ENCODE data around the gene BMP8B. TPM values are rescaled to one million over a fixed set of nuclear protein-coding genes. Genes with fewer than 3 reads are reported as not detected.
A peak's percentile ranks its signal among the peaks of the same experiment; 100 is the strongest.
"Not testable (repeated sequence)": the region's sequence is repeated elsewhere in the genome, so short reads cannot be mapped to it uniquely, and the experiment has no call there.

Gene BMP8B
- total RNA-seq (2014; rRNA removed; shearing (Covaris generic)) = 12.2 and 12.6 TPM in 2 replicates

GRCh38 chr1:39788758-39789570, at the start of gene BMP8B:
Gene BMP8B, minus strand, starts transcription at chr1:39788865. Its CDS starts 380 bp downstream, at chr1:39788485.
- Histone ChIP-seq H3K36me3 (no peaks in the 10 kb centered on the region), H3K4me1 (peaks cover 10% of the 10 kb centered on the region), H3K27ac (no peak within 1 kb of the TSS), H3K27me3 (no peaks in the 10 kb centered on the region), H3K9me3 (replicated peaks) (no peaks in the 10 kb centered on the region), H3K4me3 (peak within 1 kb of the TSS; percentile 64)
- DNase-seq = peak; percentile 79 to 80

GRCh38 chr1:39836595-39837110, 48.0 kb upstream of the BMP8B start:
- peaks cover 22% of the 10 kb centered on the region for H3K4me1 ChIP-seq
- peak overlapping the region; percentile 45 for H3K27ac ChIP-seq
- no peaks in the 10 kb centered on the region for H3K9me3 ChIP-seq (replicated peaks)
- peak; percentile 55 to 77 for DNase-seq
- H3K4me3 ChIP-seq = no peak overlapping the region
- no peaks in the 10 kb centered on the region for H3K27me3 ChIP-seq
- H3K36me3 ChIP-seq = peaks cover 38% of the 10 kb centered on the region

- peaks cover 32% of the 10 kb centered on the region for H3K36me3 ChIP-seq
- DNase-seq = peak in 1 of 2 experiments; percentile 50
- H3K4me3 ChIP-seq = no peak overlapping the region
- peak overlapping the region; percentile 45 for H3K27ac ChIP-seq
- peaks cover 22% of the 10 kb centered on the region for H3K4me1 ChIP-seq
- no peaks in the 10 kb centered on the region for H3K9me3 ChIP-seq (replicated peaks)
- no peaks in the 10 kb centered on the region for H3K27me3 ChIP-seq
Observed at GRCh38 chr1:39835935-39836594, 47.4 kb upstream of the BMP8B start.

GRCh38 chr1:39835110-39835509, 46.4 kb upstream of the BMP8B start:
- Histone ChIP-seq H3K4me3 (no peak overlapping the region), H3K36me3 (peaks cover 22% of the 10 kb centered on the region), H3K9me3 (replicated peaks) (no peaks in the 10 kb centered on the region), H3K4me1 (peaks cover 22% of the 10 kb centered on the region), H3K27ac (no peak overlapping the region), H3K27me3 (no peaks in the 10 kb centered on the region)
- DNase-seq = no peak

- H3K4me1 ChIP-seq = peaks cover 26% of the 10 kb centered on the region
- H3K36me3 ChIP-seq = peaks cover 12% of the 10 kb centered on the region
- H3K9me3 ChIP-seq (replicated peaks) = no peaks in the 10 kb centered on the region
- H3K4me3 ChIP-seq = no peak overlapping the region
- H3K27me3 ChIP-seq = no peaks in the 10 kb centered on the region
- no peak for DNase-seq
- no peak overlapping the region for H3K27ac ChIP-seq
Observed at GRCh38 chr1:39833621-39834385, 45.1 kb upstream of the BMP8B start.

- H3K27me3 ChIP-seq = no peaks in the 10 kb centered on the region
- no peak overlapping the region for H3K27ac ChIP-seq
- H3K36me3 ChIP-seq = peaks cover 5% of the 10 kb centered on the region
- no peak for DNase-seq
- H3K9me3 ChIP-seq (replicated peaks) = no peaks in the 10 kb centered on the region
- peaks cover 26% of the 10 kb centered on the region for H3K4me1 ChIP-seq
- no peak overlapping the region for H3K4me3 ChIP-seq
Observed at GRCh38 chr1:39833121-39833520, 44.5 kb upstream of the BMP8B start.

GRCh38 chr1:39832294-39832693, 43.6 kb upstream of the BMP8B start:
- H3K9me3 ChIP-seq (replicated peaks) = no peaks in the 10 kb centered on the region
- H3K27ac ChIP-seq = no peak overlapping the region
- H3K4me1 ChIP-seq = peaks cover 19% of the 10 kb centered on the region
- H3K27me3 ChIP-seq = no peaks in the 10 kb centered on the region
- H3K4me3 ChIP-seq = no peak overlapping the region
- DNase-seq = no peak
- no peaks in the 10 kb centered on the region; the same call in 1 of the 2 replicates for H3K36me3 ChIP-seq

- DNase-seq = no peak
- Histone ChIP-seq H3K9me3 (replicated peaks) (no peaks in the 10 kb centered on the region), H3K4me1 (peaks cover 11% of the 10 kb centered on the region; the same call in 1 of the 2 replicates), H3K27ac (no peak overlapping the region), H3K36me3 (no peaks in the 10 kb centered on the region; the same call in 1 of the 2 replicates), H3K4me3 (no peak overlapping the region), H3K27me3 (no peaks in the 10 kb centered on the region)
Observed at GRCh38 chr1:39829791-39830533, 41.3 kb upstream of the BMP8B start.

- H3K36me3 ChIP-seq = no peaks in the 10 kb centered on the region
- DNase-seq = no peak
- H3K9me3 ChIP-seq (replicated peaks) = no peaks in the 10 kb centered on the region
- no peak overlapping the region for H3K4me3 ChIP-seq
- H3K27ac ChIP-seq = no peak overlapping the region
- no peaks in the 10 kb centered on the region for H3K27me3 ChIP-seq
- H3K4me1 ChIP-seq = peaks cover 11% of the 10 kb centered on the region; the same call in 1 of the 2 replicates
Observed at GRCh38 chr1:39828734-39829133, 40.1 kb upstream of the BMP8B start.

- H3K27ac ChIP-seq; H3K36me3 ChIP-seq; H3K4me3 ChIP-seq; DNase-seq; H3K27me3 ChIP-seq; H3K9me3 ChIP-seq (replicated peaks): not testable (repeated sequence)
- peaks cover 11% of the 10 kb centered on the region; the same call in 1 of the 2 replicates for H3K4me1 ChIP-seq
Observed at GRCh38 chr1:39828255-39828654, 39.6 kb upstream of the BMP8B start.

GRCh38 chr1:39827201-39827600, 38.5 kb upstream of the BMP8B start:
- H3K27ac ChIP-seq = no peak overlapping the region
- no peaks in the 10 kb centered on the region for H3K9me3 ChIP-seq (replicated peaks)
- no peaks in the 10 kb centered on the region for H3K36me3 ChIP-seq
- no peak for DNase-seq
- no peaks in the 10 kb centered on the region for H3K27me3 ChIP-seq
- H3K4me3 ChIP-seq = no peak overlapping the region
- peaks cover 11% of the 10 kb centered on the region; the same call in 1 of the 2 replicates for H3K4me1 ChIP-seq

- Histone ChIP-seq H3K27ac (no peak overlapping the region), H3K4me3 (no peak overlapping the region), H3K9me3 (replicated peaks) (no peaks in the 10 kb centered on the region), H3K36me3 (no peaks in the 10 kb centered on the region), H3K27me3 (no peaks in the 10 kb centered on the region), H3K4me1 (peaks cover 11% of the 10 kb centered on the region; the same call in 1 of the 2 replicates)
- DNase-seq = no peak
Observed at GRCh38 chr1:39826583-39826982, 37.9 kb upstream of the BMP8B start.

- no peak overlapping the region for H3K4me3 ChIP-seq
- H3K9me3 ChIP-seq (replicated peaks) = no peaks in the 10 kb centered on the region
- no peak overlapping the region for H3K27ac ChIP-seq
- H3K4me1 ChIP-seq = peaks cover 11% of the 10 kb centered on the region; the same call in 1 of the 2 replicates
- H3K27me3 ChIP-seq = no peaks in the 10 kb centered on the region
- DNase-seq = peak in 1 of 2 experiments; percentile 34
- no peaks in the 10 kb centered on the region for H3K36me3 ChIP-seq
Observed at GRCh38 chr1:39825432-39825941, 36.8 kb upstream of the BMP8B start.

- H3K4me1 ChIP-seq; H3K27me3 ChIP-seq; DNase-seq; H3K36me3 ChIP-seq; H3K4me3 ChIP-seq; H3K27ac ChIP-seq; H3K9me3 ChIP-seq (replicated peaks): not testable (repeated sequence)
Observed at GRCh38 chr1:39823450-39823849, 34.8 kb upstream of the BMP8B start.

All from SJCRH30 (cell line).